HepG2 (cell line): Measurements from ENCODE around the gene AKT2. TPM values are rescaled to one million over a fixed set of nuclear protein-coding genes. Genes with fewer than 3 reads are reported as not detected.

ENCODE experiments used
- BCLAF1 ChIP-seq: fragments of 450-650 bp; IDR thresholded peaks from 2 replicates; pipeline ENCODE4 v1.6.1; 2017; ENCODE audit warnings: mild to moderate bottlenecking
- FOSL2 ChIP-seq: sonication (generic); formaldehyde crosslinking; IDR thresholded peaks from 2 replicates; pipeline ENCODE4 v1.4.0; 2020; ENCODE audit warnings: missing genetic modification reagents
- GLI4 ChIP-seq: sonication (generic); formaldehyde crosslinking; IDR thresholded peaks from 2 replicates; pipeline ENCODE4 v1.5.1; 2020; ENCODE audit warnings: missing genetic modification reagents, mild to moderate bottlenecking, moderate library complexity, borderline replicate concordance
- HNF4G ChIP-seq, 2 experiments: sonication (generic) in 1 of 2; formaldehyde crosslinking in 1 of 2; IDR thresholded peaks; 2 replicates each; pipeline versions ENCODE4 v1.4.0 to v1.6.1; 2011 to 2020; ENCODE audit warnings: borderline replicate concordance in 2 of 2, low read depth in 2 of 2, mild to moderate bottlenecking in 2 of 2, low read length in 1 of 2, missing genetic modification reagents in 1 of 2, moderate library complexity in 1 of 2
- KLF9 ChIP-seq: IDR thresholded peaks from 2 replicates; pipeline ENCODE4 v1.6.1; 2016; ENCODE audit warnings: low read depth
- KMT2B ChIP-seq: IDR thresholded peaks from 2 replicates; pipeline ENCODE4 v1.6.1; 2016; ENCODE audit warnings: missing genetic modification reagents, missing compliant biosample characterization
- MXI1 ChIP-seq: IDR thresholded peaks from 3 replicates; pipeline ENCODE4 v1.6.1; 2012; ENCODE audit warnings: low read depth, low read length, inconsistent platforms, borderline replicate concordance
- ZHX1 ChIP-seq: sonication (generic); formaldehyde crosslinking; IDR thresholded peaks from 2 replicates; pipeline ENCODE4 v1.8.1; 2022; ENCODE audit warnings: low read depth, mild to moderate bottlenecking, missing genetic modification reagents
- ZNF326 ChIP-seq: sonication (generic); formaldehyde crosslinking; IDR thresholded peaks from 2 replicates; pipeline ENCODE4 v1.4.0; 2020; ENCODE audit warnings: missing genetic modification reagents, borderline replicate concordance
- ZNF547 ChIP-seq: sonication (generic); formaldehyde crosslinking; IDR thresholded peaks from 2 replicates; pipeline ENCODE4 v1.5.1; 2020; ENCODE audit warnings: mild to moderate bottlenecking, missing genetic modification reagents
- ZNF670 ChIP-seq: sonication (generic); formaldehyde crosslinking; IDR thresholded peaks from 2 replicates; pipeline ENCODE4 v1.8.0; 2022; ENCODE audit warnings: mild to moderate bottlenecking, missing genetic modification reagents, borderline replicate concordance
- ZNF761 ChIP-seq: sonication (generic); formaldehyde crosslinking; conservative IDR thresholded peaks from 2 replicates; pipeline ENCODE4 v1.4.0; 2020; ENCODE audit warnings: mild to moderate bottlenecking, missing genetic modification reagents
- polyA plus RNA-seq, 8 experiments: library from polyadenylated mRNA; depleted of rRNA in 3 of 8; stranded (reverse) in 7 of 8; unstranded in 1 of 8; fragments of >200 nt; fragmentation: Illumina TruSeq in 4 of 8; extraction: Trizol in 4 of 8; gene quantifications; 2 replicates each; pipeline versions ENCODE4 v1.2.1 to v1.2.3, GENCODE V29; 2011 to 2016; ENCODE audit warnings: low read depth in 4 of 8, missing spikeins in 1 of 8, mixed read lengths in 1 of 8; ENCODE audit not compliant: insufficient read depth in 1 of 8
- total RNA-seq, 5 experiments: library from RNA; depleted of rRNA; stranded (reverse); fragments of >200 nt; fragmentation: Illumina TruSeq; extraction: Trizol; gene quantifications; 2 replicates each; pipeline ENCODE4 v1.2.3, GENCODE V29; 2016; ENCODE audit warnings: low read depth in 1 of 5
- TF ChIP-seq, protein P1 (sequence below): sonication (generic); formaldehyde crosslinking; conservative IDR thresholded peaks from 2 replicates; pipeline ENCODE4 v1.8.0; 2022; ENCODE audit warnings: missing genetic modification reagents
- TF ChIP-seq, protein P2 (sequence below): sonication (generic); formaldehyde crosslinking; IDR thresholded peaks from 2 replicates; pipeline ENCODE4 v1.9.0; 2021; ENCODE audit warnings: missing genetic modification reagents, mild to moderate bottlenecking, borderline replicate concordance
- TF ChIP-seq, protein P3 (sequence below): sonication (generic); formaldehyde crosslinking; IDR thresholded peaks from 2 replicates; pipeline ENCODE4 v1.4.0; 2020; ENCODE audit warnings: mild to moderate bottlenecking, missing genetic modification reagents, borderline replicate concordance

Gene AKT2
- total and polyA plus RNA-seq, 2 of the 13 experiments (the other 11 are each of a cell fraction or from before 2014, with no cell fraction given): 82.1 to 173 TPM

DNA sequence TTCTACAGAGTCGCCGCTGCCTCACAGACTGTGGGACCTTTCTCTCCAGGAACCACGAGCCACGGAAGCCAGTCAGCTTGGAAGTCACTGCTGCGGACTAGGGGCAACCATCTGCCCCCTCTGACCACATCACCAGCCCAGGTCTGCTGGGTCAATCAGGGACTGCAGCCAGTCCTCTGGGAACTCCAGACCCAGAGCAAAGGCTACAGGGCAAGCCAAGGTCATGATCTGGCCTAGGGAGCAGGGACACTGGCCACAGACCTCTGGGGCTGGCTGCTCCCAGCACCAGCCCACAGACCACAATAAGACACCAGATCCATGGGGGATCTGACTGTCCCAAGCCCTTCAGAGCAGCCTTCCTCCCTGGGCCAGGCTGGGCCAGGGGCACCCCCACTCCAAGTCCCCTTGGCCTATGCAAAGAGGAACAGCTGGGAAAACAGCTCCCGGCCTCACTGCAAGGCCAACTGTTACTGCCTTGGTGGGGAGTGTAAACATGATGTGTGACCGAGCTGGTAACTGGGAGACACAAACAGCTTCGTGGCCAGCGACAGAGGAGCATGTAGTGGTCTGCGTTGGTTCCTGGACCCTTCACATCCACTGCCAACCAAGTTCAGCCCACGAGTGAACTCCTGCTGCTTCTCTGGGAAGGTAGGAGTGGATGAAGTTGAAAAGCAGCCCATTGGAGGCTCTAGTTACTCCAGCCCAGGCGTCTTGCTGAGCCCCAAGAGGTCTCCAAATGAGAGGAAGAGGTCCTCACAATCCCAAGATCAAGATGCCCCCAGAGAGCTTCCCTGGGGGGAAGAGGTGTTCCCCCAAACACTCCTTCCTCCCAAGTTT is 1.5 kb downstream of the AKT2 start (continued):
- TF ChIP-seq ZHX1 (CRISPR knock-in tag) (no peak), ZNF670 (CRISPR knock-in tag) (no peak), KMT2B (CRISPR knock-in tag) (no peak), ZNF761 (CRISPR knock-in tag) (0 out of 2 replicates have a peak, but pooled peaks have one; percentile 14), ZNF326 (no peak), MXI1 (peak; percentile 21; the same call in 1 of the 3 replicates), GLI4 (CRISPR knock-in tag) (no peak), ZNF547 (CRISPR knock-in tag) (no peak; the same call in 1 of the 2 replicates), FOSL2 (CRISPR knock-in tag) (0 out of 2 replicates have a peak, but pooled peaks have one; percentile 4), KLF9 (CRISPR knock-in tag) (no peak), BCLAF1 (no peak), HNF4G (IDR thresholded peaks at IDR 0.05; ENCODE audit: borderline replicate concordance, low read depth, low read length) (peak; percentile 83), HNF4G (CRISPR knock-in tag; IDR thresholded peaks at IDR 0.05; ENCODE audit: borderline replicate concordance, low read depth) (peak; percentile 69; the same call in 1 of the 2 replicates)
- TF ChIP-seq, protein P1, sequence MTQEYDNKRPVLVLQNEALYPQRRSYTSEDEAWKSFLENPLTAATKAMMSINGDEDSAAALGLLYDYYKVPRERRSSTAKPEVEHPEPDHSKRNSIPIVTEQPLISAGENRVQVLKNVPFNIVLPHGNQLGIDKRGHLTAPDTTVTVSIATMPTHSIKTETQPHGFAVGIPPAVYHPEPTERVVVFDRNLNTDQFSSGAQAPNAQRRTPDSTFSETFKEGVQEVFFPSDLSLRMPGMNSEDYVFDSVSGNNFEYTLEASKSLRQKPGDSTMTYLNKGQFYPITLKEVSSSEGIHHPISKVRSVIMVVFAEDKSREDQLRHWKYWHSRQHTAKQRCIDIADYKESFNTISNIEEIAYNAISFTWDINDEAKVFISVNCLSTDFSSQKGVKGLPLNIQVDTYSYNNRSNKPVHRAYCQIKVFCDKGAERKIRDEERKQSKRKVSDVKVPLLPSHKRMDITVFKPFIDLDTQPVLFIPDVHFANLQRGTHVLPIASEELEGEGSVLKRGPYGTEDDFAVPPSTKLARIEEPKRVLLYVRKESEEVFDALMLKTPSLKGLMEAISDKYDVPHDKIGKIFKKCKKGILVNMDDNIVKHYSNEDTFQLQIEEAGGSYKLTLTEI (CRISPR knock-in tag): no peak
- TF ChIP-seq, protein P2, sequence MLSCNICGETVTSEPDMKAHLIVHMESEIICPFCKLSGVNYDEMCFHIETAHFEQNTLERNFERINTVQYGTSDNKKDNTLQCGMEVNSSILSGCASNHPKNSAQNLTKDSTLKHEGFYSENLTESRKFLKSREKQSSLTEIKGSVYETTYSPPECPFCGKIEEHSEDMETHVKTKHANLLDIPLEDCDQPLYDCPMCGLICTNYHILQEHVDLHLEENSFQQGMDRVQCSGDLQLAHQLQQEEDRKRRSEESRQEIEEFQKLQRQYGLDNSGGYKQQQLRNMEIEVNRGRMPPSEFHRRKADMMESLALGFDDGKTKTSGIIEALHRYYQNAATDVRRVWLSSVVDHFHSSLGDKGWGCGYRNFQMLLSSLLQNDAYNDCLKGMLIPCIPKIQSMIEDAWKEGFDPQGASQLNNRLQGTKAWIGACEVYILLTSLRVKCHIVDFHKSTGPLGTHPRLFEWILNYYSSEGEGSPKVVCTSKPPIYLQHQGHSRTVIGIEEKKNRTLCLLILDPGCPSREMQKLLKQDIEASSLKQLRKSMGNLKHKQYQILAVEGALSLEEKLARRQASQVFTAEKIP (CRISPR knock-in tag): no peak
- TF ChIP-seq, protein P3, sequence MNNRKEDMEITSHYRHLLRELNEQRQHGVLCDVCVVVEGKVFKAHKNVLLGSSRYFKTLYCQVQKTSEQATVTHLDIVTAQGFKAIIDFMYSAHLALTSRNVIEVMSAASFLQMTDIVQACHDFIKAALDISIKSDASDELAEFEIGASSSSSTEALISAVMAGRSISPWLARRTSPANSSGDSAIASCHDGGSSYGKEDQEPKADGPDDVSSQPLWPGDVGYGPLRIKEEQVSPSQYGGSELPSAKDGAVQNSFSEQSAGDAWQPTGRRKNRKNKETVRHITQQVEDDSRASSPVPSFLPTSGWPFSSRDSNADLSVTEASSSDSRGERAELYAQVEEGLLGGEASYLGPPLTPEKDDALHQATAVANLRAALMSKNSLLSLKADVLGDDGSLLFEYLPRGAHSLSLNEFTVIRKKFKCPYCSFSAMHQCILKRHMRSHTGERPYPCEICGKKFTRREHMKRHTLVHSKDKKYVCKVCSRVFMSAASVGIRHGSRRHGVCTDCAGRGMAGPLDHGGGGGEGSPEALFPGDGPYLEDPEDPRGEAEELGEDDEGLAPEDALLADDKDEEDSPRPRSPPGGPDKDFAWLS (CRISPR knock-in tag): no peak
